Measurements from ENCODE around the gene PRUNE1.

GRCh38 chr1:151062741-151063371, 54.6 kb downstream of the PRUNE1 start:
- TF ChIP-seq CTCF (IDR thresholded peaks at IDR 0.05; ENCODE audit: poor library complexity, severe bottlenecking) (no peak), EZH2 (IDR thresholded peaks at IDR 0.05; ENCODE audit: borderline replicate concordance, insufficient read depth, low read length, poor library complexity, severe bottlenecking) (no peak), EP300 (conservative IDR thresholded peaks at IDR 0.05; ENCODE audit: poor library complexity, severe bottlenecking) (no peak), RAD21 (conservative IDR thresholded peaks at IDR 0.05) (no peak)

All from neural cell (in vitro differentiated cells).